PC-9 (cell line): ENCODE results near the gene EP300.

Experiments
- CTCF ChIP-seq: fragments of 200-600 bp; sonication (generic); conservative IDR thresholded peaks from 2 replicates; pipeline ENCODE4 v1.6.1; 2017; ENCODE audit warnings: mixed run types, antibody characterized with exemption, mild to moderate bottlenecking, moderate library complexity
- EZH2 ChIP-seq: fragments of 200-600 bp; sonication (generic); IDR thresholded peaks from 2 replicates; pipeline ENCODE4 v1.8.0; 2017; ENCODE audit warnings: antibody characterized with exemption, low read depth

- TF ChIP-seq EZH2 (no peak), CTCF (no peak)
Observed at GRCh38 chr22:41085842-41086241, 6.5 kb upstream of the EP300 start.
